RPMI7951 (cell line): ENCODE results near the gene S100A14. TPM values are rescaled to one million over a fixed set of nuclear protein-coding genes. Genes with fewer than 3 reads are reported as not detected.
"Not testable (repeated sequence)": the region's sequence is repeated elsewhere in the genome, so short reads cannot be mapped to it uniquely, and the experiment has no call there.

Experiments used
- DNase-seq: peaks from one replicate; pipeline ENCODE4 v3.0.0-alpha.2; 2012; ENCODE audit warnings: low read depth
- total RNA-seq: library from RNA; depleted of rRNA; stranded (reverse); fragments of >200 nt; shearing (Covaris generic); gene quantifications from 2 replicates; pipeline ENCODE4 v1.2.3, GENCODE V29; 2014

S100A14 gene
- total RNA-seq, 1 experiment from 2014 or later, result not detected

DNA sequence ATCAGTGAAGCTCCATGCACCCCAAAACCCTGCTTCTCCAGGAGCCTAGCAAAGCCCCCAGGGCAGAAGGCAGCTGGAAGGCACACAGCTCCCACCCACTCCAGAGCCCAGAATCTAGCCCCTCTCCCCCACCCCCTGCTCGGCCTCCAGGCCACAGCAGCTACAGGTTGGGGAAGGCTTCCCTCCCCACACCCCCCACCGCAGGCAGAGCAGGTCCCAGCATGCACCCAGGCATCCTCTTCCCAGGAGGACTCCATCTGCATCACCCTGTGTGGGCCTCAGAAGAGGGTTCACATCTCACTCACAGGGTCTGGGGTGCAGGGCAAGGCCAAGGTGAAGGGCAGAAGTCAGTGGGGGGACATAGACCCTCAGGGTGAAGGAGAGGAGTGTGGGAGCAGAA is 719 bp downstream of the S100A14 start:
- DNase-seq, result no peak

DNA sequence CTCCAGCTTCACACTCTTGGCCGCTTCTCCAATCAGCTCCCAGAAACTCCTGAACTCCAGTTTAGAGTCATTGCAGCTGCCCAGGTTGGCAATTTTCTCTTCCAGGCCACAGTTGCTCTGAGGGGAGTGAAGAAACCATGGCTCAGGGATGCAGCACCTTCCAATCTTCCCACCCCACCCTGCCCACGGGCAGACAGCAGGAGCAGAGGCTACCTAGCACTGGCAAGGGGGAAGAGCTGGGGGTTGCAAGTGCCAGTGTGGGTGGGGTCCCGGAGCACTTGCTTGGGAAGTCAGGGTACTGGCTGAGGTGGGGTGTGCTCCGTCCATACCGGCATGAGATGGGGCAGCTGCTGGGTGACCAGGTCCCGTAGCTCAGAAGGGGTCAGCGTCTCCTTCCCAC is 1.2 kb downstream of the S100A14 start:
- DNase-seq, result no peak

DNA sequence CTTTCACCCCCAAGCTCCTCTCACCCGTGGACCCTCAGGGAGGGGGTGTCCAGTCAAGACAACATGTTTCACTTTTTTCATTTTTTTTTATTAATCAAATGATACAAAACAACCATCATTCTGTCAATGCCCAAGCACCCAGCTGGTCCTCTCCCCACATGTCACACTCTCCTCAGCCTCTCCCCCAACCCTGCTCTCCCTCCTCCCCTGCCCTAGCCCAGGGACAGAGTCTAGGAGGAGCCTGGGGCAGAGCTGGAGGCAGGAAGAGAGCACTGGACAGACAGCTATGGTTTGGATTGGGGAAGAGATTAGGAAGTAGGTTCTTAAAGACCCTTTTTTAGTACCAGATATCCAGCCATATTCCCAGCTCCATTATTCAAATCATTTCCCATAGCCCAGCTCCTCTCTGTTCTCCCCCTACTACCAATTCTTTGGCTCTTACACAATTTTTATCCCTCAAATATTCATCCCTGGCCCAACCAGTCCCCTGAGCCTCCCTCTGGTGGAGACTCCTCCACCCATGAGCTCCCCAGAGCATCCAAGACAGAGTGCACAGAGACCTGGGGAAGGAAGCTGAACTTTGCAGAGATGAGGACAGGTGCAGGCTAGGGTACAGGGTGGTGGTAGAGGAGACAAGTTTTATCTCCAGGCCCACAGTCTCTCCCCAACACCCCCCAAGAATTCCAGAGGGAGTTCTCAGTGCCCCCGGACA is 1.8 kb downstream of the S100A14 start:
- no peak for DNase-seq

DNA sequence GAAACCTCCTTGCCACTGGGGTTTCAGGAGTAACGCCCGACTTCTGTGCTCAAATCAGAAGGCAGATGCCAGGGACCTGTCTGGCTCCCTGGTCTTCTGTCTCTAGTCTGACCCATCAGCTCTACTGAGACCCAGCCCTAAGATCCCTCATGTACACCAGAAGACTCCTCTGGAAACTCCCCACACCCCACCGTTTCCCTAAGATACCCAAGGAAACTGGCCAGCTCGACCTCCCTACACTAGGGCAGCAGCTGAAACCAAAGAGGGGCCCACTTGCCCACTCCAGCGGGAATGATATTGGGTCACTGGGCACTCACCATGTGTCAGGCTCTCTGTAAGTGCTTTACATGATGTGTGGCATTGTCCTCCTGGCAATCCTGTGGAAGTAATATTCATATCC is 2.7 kb downstream of the S100A14 start:
- no peak for DNase-seq

DNA sequence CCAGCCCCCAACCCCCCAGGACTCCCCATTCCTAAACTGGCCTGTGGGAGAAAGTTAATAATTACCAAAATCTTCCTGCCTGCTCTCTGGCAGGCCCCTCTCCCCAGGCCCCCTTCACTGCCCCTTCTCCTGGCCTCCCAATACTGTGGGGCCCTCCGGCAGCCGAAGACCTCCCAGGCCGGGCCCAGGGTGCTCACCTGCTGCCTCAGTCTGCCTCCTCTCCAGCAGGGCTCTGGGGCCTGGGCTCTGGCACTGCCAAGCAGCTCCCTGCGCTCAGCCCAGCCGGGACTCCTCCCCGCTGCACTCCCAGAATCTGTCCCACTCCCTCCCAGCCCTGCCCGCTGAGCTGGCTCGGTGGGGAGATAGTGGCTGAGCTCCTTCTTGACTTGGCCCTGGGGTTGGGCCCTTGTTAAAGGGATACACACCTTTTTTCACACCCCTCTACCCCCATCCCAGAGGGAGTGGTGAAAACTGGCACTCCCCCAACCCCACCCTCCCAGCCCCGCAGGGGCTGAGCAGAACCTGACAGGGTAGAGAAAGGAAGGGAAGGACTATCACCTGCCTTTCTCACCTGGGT is 3.3 kb downstream of the S100A14 start, which contains the start of gene S100A16:
S100A16 (minus strand) TSS at position 383 of the 577 bp plus-strand sequence. CDS start 4,986 bp downstream, outside the sequence.
- peak; percentile 65 for DNase-seq

DNA sequence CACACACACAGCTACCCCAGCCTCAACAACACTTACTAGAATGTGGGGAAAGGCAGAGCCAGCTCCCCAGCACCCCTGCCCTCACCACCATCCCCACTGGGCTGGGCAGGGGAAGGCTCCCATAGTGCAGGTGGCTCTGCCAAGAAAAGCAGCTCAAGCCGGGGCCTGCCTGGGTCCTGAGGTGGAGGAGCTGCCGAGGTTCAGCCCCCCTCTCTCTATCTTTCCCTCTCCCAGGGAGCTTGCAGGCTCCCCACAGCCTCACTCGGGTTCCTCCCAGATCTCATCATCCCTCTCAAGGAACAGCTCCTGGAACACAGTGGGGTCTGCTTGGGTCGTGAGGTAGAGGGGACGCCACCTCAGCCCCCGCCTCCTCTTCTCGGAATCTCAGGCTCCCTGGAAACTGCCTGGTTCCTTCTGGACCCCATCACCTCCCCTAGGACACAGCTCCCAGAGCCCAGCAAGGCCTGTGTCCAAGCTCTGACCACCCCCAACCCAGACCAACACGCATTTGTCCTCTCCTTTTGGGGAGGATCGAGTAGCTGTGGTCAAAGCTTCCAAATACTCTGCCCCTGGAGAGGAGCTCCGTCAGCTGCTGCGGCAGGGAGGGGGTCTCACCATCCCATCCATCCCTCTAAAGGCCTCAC is 3.9 kb downstream of the S100A14 start:
- no peak for DNase-seq

DNA sequence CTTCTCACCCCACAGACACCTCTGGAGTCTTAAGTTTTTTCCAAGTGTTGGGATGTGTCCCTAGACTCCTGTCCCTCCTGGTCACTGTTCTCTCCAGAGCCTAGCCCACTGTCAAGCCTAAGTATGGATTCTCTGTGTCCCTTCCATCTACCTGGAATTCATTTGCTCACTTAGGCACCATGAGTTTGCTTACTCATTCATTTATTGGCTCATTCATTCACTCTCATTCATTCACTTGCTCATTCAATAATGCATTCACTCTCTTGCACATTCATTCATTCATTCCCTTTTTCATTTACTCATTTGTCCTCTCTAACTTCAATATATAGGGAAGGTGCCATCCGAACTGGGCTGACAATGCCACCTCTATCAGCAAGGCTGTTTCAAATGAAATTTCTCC is 4.8 kb downstream of the S100A14 start:
- no peak for DNase-seq

DNA sequence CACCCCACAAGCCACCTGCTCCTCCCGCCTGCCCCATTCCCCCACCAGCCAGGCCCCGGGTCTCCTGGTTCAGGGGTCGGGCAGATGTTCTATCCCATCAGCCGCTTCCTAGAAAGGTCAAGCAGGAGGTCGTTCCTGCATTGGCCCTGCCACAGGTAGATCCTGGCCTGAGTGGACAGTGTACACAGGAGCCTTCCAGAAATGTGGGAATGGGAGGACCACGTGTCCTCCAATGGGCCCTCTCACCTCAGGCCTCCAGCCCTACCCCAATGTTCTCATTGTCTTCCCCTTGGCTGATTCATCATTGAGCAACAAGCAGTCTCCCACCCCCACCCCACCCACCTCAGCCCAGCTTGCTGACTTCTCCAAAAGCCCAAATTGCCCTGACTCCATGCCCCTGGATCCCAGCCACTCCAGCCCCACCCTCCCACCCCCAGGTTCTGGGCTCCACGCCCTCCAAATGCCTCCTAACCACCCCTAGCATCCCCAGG is 5.3 kb downstream of the S100A14 start:
- DNase-seq, result no peak

DNA sequence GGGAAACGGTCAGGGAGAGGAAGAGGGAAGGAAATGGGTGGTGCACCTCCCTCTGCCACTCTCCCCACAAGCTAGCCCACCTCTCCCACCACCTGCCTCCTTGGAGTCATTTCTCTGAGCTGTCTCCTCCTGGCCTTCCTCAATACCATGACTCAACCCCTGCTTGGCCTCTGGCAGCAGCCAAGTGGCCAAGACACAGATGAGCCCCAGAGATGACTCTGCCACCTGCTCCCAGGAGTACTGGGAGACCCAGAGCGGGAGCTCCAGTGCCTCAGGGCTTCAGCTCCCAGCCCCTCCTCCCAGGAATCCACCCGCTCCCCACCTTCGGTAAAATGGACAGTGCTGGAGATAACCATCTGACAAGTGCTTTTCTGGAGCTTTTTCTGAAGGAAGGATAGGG is 5.8 kb downstream of the S100A14 start:
- DNase-seq, result peak; percentile 81

DNA sequence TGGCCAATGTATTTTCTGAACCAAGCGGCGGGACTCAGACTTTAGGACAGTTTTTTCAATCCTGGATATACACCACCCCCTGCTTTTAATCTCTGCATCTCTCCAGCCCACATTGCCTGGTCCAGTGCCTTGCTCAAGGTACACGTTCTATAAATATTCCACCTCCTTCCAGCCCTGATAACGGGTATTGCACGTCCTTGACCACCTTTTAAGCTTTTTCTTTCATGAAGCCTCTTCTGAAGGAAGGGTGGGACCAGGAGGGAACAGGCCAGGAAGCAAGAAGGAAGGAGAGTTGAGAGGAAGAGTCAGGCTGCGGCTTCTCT is 6.6 kb downstream of the S100A14 start:
- no peak for DNase-seq

DNA sequence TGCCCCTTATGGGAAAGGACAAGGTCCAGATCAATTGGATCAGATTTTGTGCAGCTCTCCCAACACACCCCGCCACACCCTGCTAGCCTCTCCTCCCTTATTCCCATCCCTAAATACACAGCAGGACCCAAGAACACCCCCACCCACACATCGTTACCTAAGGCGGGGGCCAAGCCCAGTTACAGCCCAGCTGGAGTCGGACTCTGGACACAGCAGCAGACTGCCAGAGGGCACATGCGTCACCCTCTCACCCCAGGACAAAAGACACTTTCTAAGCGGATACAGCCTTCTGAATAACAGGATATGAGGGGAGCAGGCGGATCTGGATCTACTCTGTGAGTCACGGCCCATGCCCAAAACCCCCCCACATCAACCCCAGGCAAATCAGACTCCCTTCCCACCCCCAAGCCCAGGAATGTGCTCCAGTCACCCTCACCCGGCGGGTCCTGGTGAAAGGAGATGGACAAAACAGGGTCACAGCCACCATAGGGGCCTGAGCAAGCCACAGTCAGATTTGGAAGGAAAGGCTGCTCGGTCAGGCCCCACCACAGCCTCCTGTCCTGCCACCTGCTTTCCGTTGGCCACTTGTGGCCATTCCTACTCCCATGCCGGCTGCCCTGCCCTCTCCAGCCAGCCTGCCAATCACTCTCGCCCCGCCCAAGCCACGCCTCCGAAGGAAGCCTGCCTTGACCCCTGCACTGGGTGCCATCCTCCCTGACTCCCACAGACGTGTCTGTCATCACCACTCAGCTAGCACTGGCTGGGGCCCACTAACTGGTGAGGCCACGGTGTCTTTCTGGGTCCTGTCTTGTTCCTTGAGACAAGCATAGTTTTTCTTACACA is 7.2 kb downstream of the S100A14 start:
- DNase-seq, result peak; percentile 99

DNA sequence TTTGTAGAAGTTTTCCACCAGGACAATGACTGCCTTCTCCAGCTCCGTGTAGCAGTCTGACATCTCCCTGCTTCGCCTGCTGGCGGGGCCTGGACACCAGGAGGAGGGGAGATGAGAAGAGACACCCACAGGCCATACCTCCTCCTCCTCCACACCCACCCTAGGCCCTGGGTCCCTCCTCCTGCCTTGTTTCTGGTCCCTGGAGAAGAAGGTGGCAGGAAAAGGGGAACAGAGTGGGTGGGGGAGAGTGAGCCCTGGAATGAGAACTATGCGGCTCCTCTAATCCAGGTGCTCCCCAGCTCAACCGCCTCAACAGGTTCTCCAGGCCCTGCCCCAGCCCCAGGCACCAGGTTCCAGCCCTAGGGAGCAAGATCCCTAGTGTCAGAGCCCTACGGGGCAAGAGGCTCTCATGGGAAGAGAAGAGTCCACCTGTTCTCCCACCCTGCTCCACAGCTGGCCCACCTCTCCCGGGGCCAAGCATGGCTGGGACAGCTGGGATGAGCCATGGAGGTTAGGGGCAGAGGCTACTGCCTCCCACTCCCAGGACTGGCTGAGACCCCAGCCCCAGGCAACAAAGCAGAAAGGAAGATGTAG is 7.9 kb downstream of the S100A14 start:
- DNase-seq, result no peak

DNA sequence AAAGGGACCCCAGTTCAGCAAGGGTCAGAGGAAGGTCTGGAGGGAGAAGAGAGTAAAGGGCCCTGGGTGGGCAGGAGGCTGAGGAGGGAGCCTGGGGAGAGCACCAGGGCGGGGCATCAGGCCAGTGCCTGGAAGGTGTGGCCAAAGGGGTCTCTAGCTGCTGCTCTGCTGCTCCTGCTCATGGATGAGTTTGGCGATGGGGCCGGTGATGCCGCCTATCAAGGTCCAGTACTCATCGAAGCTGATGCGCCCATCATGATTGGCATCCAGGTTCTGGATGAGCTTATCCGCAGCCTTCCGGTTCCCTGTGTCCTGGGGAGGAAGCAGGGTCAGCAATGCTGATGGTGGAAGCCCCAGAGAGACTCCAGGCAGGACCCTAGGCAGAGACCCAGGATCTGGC is 8.7 kb downstream of the S100A14 start:
- DNase-seq, result no peak

DNA sequence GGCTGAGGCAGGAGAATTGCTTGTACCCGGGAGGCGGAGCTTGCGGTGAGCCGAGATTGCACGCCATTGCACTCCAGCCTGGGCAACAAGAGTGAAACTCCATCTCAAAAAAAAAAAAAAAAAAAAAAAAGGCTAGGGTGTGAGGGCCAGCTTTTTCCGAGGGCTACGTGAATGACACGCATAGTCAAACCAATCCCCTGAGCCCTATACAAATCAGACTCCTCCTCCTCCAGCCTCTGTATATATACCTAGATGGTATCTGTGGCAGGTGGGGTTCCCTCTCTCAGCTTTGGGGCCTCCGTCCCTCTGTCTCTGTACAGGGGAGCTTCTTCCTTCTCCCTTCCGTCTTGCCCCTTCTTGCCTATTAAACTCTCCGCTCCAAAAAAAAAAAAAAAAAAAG is 9.9 kb downstream of the S100A14 start:
- DNase-seq, result no peak

DNA sequence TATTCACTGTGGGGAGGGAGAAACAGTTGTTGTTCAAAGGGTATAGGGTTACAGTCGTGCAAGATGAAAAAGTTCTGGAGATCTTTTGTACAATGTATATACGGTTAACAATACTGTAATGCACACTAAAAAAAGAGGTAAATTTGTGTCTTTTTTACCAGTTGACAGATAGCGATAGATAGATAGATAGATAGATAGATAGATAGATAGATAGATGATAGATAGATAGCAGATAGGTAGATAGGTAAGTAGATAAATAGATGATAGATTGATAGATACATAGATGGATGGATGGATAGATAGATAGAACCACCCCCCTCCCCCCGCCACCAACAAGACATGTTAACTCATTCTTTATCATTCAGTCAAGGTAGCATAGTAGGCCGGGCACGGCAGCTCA is 13.4 kb downstream of the S100A14 start:
- DNase-seq, result no peak

DNA sequence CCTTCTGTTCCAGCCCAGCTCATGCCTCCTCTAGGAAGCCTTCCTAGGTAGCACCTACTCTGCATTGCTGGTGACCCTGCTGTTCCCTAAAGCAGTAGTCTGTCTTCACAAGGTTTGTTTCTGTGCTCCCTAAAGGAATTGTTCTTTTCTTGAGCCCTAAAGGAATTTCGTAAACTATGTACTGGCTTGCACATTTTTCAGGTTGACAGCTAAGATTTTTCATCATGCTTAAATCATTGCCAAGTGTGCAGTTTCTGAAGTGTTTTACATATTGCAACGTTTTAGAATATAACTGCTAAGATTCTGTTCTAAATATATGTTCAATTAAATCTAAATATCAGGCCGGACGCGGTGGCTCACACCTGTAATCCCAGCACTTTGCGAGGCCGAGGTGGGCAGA is 16.3 kb downstream of the S100A14 start:
- DNase-seq, result no peak

DNA sequence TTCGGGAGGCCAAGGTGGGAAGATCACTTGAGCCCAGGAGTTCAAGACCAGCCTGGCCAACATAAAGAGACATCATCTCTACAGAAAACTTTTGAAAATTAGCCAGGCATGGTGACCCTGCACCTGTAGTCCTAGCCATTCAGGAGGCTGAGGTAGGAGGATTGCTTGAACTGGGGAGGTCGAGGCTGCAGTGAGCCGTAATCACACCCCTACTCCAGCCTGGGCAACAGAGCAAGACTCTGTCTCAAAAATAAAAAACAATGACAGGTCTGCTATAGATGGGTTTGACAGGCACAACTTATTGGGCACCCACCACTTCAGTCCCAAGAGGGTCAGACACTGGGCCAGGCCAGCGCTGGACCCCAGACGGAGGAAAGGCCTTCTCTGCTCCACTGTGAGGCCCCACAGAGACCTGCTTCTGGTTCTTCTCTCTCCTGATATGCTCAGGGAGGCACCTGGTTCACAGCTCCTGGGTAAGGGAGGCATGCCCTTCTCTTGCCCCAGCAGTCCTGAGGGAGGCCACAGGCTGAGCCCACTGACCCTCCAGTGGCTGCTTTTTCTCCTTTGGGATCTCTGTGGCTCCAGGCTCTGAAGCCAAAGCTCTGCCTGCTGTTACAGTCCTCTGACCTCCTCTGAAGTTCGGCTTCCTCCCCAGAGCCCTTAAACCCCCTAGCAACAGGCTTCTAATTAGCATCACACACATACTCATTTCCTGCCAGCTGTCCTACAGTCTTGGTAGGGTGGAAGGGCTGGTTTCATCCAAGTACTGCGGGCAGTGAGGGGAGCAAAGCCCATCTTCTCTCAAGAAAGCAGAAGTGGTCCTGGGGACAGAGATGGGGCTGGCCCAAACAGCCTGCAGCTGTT is 17.6 kb downstream of the S100A14 start:
- peak; percentile 87 for DNase-seq

DNA sequence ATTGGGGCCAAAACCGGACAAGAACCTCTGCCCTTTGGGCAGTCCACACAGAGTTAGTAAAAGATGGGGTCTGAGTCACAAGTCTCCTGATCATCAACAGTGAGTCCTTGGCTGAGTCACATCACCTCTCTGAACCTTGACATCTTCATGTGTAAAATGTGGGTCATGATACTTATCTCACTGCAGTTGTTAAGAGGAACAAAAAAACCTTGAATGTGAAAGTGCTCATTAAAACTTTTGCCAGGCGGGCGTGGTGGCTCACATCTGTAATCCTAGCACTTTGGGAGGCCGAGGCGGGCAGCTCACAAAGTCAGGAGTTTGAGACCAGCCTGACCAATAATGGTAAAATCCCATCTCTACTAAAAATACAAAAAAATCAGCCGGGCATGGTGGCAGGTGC is 18.9 kb downstream of the S100A14 start:
- DNase-seq, result peak; percentile 86

DNA sequence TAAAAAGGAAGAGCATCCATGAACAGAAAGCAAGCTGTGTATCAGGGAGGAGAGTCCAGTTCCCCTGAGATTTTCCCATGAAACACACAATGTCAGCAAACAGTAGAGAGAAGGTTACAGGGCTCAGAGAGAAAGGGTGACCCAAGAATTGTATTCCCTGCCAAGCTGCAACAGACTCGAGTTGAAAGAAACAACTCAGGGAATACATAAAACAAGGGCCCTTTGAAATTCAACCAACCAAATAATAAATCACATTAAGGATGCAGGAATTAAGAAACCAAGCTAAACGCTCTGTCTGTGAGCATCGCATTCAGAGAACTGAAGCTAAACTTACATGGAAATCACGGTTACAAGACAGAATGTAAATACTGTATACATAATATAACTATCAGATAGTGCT is 23.4 kb downstream of the S100A14 start:
- DNase-seq, result no peak

DNA sequence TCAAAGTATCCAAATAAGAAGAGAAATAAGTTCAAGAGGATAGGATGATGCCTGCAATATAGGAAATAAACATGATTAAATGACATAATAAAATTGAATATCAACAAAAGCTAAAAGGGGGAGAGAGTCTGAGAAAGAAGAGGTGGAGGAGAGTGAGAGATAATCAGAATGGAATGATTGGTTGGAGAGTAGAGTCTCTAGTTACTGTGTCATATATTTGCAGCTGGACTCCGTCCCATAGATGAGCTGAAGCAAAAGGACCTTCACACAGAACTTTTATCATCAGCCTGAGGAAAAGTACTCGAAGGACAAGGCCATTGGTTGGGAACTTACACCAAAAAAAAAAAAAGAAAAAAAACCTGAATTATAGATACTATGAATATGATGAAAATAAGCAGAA is 27.6 kb downstream of the S100A14 start:
- DNase-seq, result no peak

DNA sequence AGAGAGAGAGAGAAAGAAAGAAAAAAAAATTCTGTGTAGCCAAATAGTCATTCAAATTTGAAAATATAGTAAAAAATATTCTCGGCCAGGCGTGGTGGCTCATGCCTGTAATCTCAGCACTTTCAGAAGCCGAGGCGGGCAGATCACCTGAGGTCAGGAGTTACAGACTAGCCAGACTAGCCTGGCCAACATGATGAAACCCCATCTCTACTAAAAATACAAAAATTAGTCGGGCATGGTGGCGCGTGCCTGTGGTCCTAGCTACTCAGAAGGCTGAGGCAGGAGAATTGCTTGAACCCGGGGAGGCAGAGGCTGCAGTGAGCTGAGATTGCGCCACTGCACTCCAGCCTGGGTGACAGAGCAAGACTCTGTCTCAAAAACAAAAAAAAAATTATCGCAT is 28.1 kb downstream of the S100A14 start:
- DNase-seq, result not testable (repeated sequence)
